Karpas-422 (cell line): ENCODE measurements around the gene ADCY6. TPM values are rescaled to one million over a fixed set of nuclear protein-coding genes. Genes with fewer than 3 reads are reported as not detected.

Source experiments
- DNase-seq: peaks from one replicate; pipeline ENCODE4 v3.0.0-alpha.2; 2015
- H2AFZ ChIP-seq: fragments of 200-600 bp; sonication (generic); 2 replicates; pipeline ENCODE4 v1.6.1; 2014; ENCODE audit warnings: antibody characterized with exemption, low read length, mixed read lengths
- H3K27ac ChIP-seq: fragments of 200-600 bp; sonication (generic); 2 replicates; pipeline ENCODE4 v1.5.1; 2014; ENCODE audit warnings: mild to moderate bottlenecking, low read length, moderate library complexity
- H3K27me3 ChIP-seq: fragments of 200-600 bp; sonication (generic); 2 replicates; pipeline ENCODE4 v1.6.1; 2014; ENCODE audit warnings: low read length, mixed read lengths
- H3K36me3 ChIP-seq: fragments of 200-600 bp; sonication (generic); 2 replicates; pipeline ENCODE4 v1.6.1; 2014; ENCODE audit warnings: low read length, mixed read lengths; ENCODE audit not compliant: insufficient read depth
- H3K4me1 ChIP-seq: fragments of 200-600 bp; sonication (generic); 2 replicates; pipeline ENCODE4 v1.6.1; 2014; ENCODE audit warnings: mild to moderate bottlenecking, low read length, mixed read lengths
- H3K4me2 ChIP-seq: fragments of 200-600 bp; sonication (generic); 2 replicates; pipeline ENCODE4 v1.6.1; 2014; ENCODE audit warnings: low read length, low read depth, mild to moderate bottlenecking; ENCODE audit not compliant: poor library complexity, severe bottlenecking
- H3K4me3 ChIP-seq: fragments of 200-600 bp; sonication (generic); 2 replicates; pipeline ENCODE4 v1.5.1; 2014; ENCODE audit warnings: mild to moderate bottlenecking, antibody characterized with exemption, low read length, mixed read lengths
- H3K79me2 ChIP-seq: fragments of 200-600 bp; sonication (generic); 2 replicates; pipeline ENCODE4 v1.6.1; 2014; ENCODE audit warnings: mild to moderate bottlenecking, low read length, mixed read lengths
- H3K9ac ChIP-seq: fragments of 200-600 bp; sonication (generic); 2 replicates; pipeline ENCODE4 v1.6.0; 2014; ENCODE audit warnings: low read length
- H3K9me2 ChIP-seq: fragments of 200-600 bp; sonication (generic), shearing (Covaris generic); replicated peaks from 2 replicates; pipeline ENCODE4 v1.6.0; 2014; ENCODE audit warnings: mild to moderate bottlenecking, low read length, moderate library complexity; ENCODE audit not compliant: insufficient read depth
- H3K9me3 ChIP-seq: fragments of 300-700, 200-600 bp; sonication (generic); 2 replicates; pipeline ENCODE4 v1.6.1; 2014; ENCODE audit warnings: low read length, mixed read lengths
- H4K20me1 ChIP-seq: fragments of 200-600 bp; sonication (generic); 2 replicates; pipeline ENCODE4 v1.6.1; 2014; ENCODE audit warnings: mild to moderate bottlenecking, antibody characterized with exemption, low read length, low read depth; ENCODE audit not compliant: insufficient read depth
- total RNA-seq: library from RNA; depleted of rRNA; stranded (reverse); fragments of >200 nt; shearing (Covaris generic); gene quantifications from 2 replicates; pipeline ENCODE4 v1.2.3, GENCODE V29; 2014; ENCODE audit warnings: low replicate concordance

The ADCY6 gene
- total RNA-seq, 1 experiment from 2014 or later, result not detected

DNA sequence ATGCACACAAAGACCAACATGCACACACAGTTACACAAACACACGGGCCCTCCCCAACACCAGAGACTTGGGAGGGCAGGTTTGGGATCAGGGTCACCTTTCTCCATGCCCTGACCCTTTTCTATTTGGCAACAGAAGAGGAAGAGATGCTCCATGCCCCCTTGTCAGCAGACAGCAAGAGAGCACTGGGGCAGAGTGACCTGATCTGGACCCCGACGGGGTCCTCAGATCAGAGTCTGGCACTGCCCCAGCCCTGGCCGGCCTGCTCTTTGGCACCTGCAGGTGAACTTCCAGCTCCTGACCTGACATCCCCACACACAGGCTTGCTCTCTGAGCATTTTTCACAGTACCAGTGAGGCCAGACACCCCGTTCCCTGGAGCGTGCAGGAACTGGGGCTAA is 21.4 kb downstream of the ADCY6 start:
- no peak for DNase-seq
- H3K27me3 ChIP-seq, result no peaks in the 10 kb centered on the region
- H3K9me2 ChIP-seq, result no peaks in the 10 kb centered on the region

DNA sequence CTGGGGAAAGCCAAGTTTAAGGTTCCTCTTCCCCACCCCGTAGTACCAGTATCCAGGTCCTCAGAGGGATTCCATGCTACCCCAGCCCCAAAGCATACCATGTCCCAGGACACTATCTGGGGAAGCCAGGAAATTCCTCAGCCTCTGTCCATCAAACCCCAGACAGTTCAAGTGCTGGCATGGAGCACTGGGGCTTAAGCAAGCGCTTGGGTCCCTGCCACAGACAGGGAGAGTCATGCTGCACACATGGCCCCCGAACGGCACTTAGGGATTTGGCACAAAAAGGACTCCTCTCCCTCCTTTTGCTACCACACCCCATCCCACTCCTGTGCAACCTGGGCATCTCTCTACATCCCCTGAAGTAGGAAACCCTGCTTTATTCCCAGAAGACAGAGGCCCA is 21.8 kb downstream of the ADCY6 start:
- Histone ChIP-seq H3K27ac (no peak overlapping the region), H3K9ac (no peak overlapping the region), H3K9me2 (no peaks in the 10 kb centered on the region), H4K20me1 (no peaks in the 10 kb centered on the region), H2AFZ (no peak overlapping the region), H3K4me3 (no peak overlapping the region), H3K36me3 (no peaks in the 10 kb centered on the region), H3K4me2 (no peak overlapping the region), H3K79me2 (no peaks in the 10 kb centered on the region), H3K9me3 (no peaks in the 10 kb centered on the region), H3K4me1 (no peaks in the 10 kb centered on the region), H3K27me3 (no peaks in the 10 kb centered on the region)
- no peak for DNase-seq

More for the DNA sequence above, 21.4 kb downstream of the ADCY6 start:
- no peaks in the 10 kb centered on the region for H3K4me1 ChIP-seq
- H3K27ac ChIP-seq, result no peak overlapping the region
- no peaks in the 10 kb centered on the region for H3K36me3 ChIP-seq
- H3K9ac ChIP-seq, result no peak overlapping the region
- H3K4me2 ChIP-seq, result no peak overlapping the region
- no peaks in the 10 kb centered on the region for H3K79me2 ChIP-seq
- no peaks in the 10 kb centered on the region for H4K20me1 ChIP-seq
- no peaks in the 10 kb centered on the region for H3K9me3 ChIP-seq
- no peak overlapping the region for H2AFZ ChIP-seq
- H3K4me3 ChIP-seq, result no peak overlapping the region

DNA sequence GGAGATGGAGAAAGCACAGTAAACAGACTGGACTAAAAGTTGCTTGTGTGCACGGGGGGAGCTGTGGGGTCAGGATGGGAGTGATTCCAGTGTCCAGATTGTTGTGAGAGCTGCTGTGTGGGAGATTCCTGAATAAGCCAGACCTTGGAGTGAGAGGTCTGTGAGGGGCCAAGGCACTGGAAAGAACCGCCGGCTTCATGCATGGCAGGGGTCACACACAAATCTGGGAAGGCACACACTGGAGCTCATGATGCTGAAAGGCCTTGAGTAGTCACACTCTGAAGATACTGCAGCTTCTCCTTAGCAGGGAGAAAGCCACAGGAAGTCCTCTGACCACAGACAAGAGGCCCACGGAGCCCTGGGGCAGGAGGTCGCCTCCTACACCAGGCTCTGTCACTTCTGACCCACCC is 23.1 kb downstream of the ADCY6 start:
- no peak overlapping the region for H3K9ac ChIP-seq
- H3K27me3 ChIP-seq, result no peaks in the 10 kb centered on the region
- H3K9me3 ChIP-seq, result no peaks in the 10 kb centered on the region
- H3K36me3 ChIP-seq, result no peaks in the 10 kb centered on the region
- H3K4me3 ChIP-seq, result no peak overlapping the region
- H4K20me1 ChIP-seq, result no peaks in the 10 kb centered on the region
- DNase-seq, result no peak
- H3K4me2 ChIP-seq, result no peak overlapping the region
- H3K27ac ChIP-seq, result no peak overlapping the region
- no peak overlapping the region for H2AFZ ChIP-seq
- H3K4me1 ChIP-seq, result no peaks in the 10 kb centered on the region
- no peaks in the 10 kb centered on the region for H3K79me2 ChIP-seq
- H3K9me2 ChIP-seq, result no peaks in the 10 kb centered on the region

DNA sequence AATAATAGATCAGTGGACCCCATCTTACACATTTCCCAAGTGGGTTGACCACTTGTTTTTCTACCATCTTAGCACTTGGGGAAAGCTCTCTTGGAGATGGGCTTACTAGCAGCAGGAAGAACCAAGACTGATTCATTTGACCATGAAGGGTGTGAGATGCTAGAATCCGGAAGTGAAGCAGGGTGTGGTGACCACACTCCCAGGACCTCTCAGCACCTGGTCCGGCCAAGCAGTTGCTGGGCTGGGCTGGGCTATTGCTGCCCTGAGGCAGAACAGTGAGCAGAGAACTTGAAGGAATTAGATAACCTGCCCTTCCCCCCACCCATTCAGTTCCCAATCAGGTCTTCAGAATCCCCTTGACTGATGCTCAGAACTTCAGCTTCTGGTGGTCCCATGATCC is 24.4 kb downstream of the ADCY6 start:
- Histone ChIP-seq H3K9me2 (no peaks in the 10 kb centered on the region), H3K79me2 (no peaks in the 10 kb centered on the region), H3K4me2 (no peak overlapping the region), H3K4me1 (no peaks in the 10 kb centered on the region), H3K27ac (no peak overlapping the region), H3K9me3 (no peaks in the 10 kb centered on the region), H4K20me1 (no peaks in the 10 kb centered on the region), H2AFZ (no peak overlapping the region), H3K36me3 (no peaks in the 10 kb centered on the region), H3K27me3 (no peaks in the 10 kb centered on the region), H3K4me3 (no peak overlapping the region), H3K9ac (no peak overlapping the region)
- DNase-seq, result no peak

DNA sequence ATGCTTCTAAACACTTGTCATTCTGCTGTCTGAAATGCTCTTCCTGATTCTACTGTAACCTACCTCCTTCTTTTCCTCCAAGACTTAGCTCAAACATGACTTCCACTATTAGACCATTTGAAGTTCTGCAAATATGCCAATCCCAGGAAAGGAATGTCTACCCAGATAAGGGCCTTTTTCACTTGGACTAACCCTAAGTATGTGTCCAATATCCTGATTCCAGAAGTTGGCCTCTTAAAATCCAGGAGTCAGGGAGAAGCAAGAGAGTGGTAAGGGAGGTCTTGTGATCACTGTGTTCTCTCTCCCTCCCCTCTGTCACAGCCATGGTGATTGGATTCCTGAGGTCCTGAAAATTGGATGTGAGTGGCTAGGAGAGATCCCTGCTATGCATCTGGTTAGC is 30.2 kb downstream of the ADCY6 start:
- Histone ChIP-seq H3K9me2 (no peaks in the 10 kb centered on the region), H3K27ac (no peak overlapping the region), H3K27me3 (no peaks in the 10 kb centered on the region), H3K4me3 (no peak overlapping the region), H3K36me3 (no peaks in the 10 kb centered on the region), H3K9ac (no peak overlapping the region), H3K4me2 (no peak overlapping the region), H2AFZ (no peak overlapping the region), H3K79me2 (no peaks in the 10 kb centered on the region), H3K9me3 (no peaks in the 10 kb centered on the region), H3K4me1 (no peaks in the 10 kb centered on the region), H4K20me1 (no peaks in the 10 kb centered on the region)
- no peak for DNase-seq

DNA sequence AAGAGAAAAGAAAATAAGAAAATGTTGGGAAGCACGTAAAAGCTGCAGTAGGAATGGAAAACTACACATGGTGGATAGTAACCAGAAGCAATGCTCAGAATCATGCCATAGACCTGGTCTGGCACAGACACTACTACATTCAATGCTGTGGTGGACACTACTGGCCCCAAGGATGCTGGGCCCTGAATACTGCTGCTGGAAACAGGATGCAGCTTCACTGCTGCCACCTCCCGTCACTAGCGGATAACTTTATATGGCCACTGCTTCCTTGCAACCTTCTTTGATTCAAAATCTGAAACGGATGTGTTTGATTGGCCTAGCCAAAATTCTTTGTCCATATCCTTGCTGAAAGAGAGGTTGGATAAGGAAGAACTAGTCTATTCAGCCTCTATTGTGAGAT is 30.7 kb downstream of the ADCY6 start:
- H3K9me2 ChIP-seq, result no peaks in the 10 kb centered on the region
- no peak for DNase-seq
- H3K4me1 ChIP-seq, result no peaks in the 10 kb centered on the region
- no peak overlapping the region for H3K9ac ChIP-seq
- no peaks in the 10 kb centered on the region for H4K20me1 ChIP-seq
- H3K9me3 ChIP-seq, result no peaks in the 10 kb centered on the region
- H3K36me3 ChIP-seq, result no peaks in the 10 kb centered on the region
- H3K27me3 ChIP-seq, result no peaks in the 10 kb centered on the region
- H3K4me3 ChIP-seq, result no peak overlapping the region
- H3K27ac ChIP-seq, result no peak overlapping the region
- no peaks in the 10 kb centered on the region for H3K79me2 ChIP-seq
- H3K4me2 ChIP-seq, result no peak overlapping the region
- H2AFZ ChIP-seq, result no peak overlapping the region

DNA sequence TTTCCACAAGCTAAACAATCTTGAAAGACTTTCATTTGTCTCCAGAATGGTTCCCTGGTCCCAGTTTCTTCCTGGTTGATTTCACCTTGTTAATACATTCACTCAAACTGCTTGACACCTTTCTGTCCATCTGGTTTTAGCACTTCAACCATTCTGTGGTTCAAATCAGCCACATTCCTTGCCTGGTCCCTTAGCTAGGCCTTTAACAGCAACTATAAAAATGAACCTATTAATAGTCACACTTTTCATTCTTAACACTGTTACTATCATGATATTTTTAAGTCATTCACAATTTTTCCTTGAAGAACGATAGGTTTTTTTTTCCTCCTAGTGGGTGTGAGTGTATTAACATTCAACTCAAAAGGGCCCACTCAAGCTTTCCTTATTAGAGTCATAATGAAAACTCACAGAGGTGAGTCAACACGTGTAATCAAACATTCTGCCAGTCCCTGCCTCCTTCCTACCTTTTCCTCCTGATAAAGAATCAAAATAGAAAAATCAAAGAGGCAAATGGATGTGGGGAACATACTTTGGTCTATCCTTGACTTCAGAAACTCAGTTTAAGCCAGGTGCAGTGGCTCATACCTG is 38.0 kb downstream of the ADCY6 start:
- Histone ChIP-seq H3K9ac (no peak overlapping the region), H3K4me2 (no peak overlapping the region), H4K20me1 (no peaks in the 10 kb centered on the region), H3K36me3 (no peaks in the 10 kb centered on the region), H2AFZ (no peak overlapping the region), H3K4me3 (no peak overlapping the region), H3K27me3 (0 out of 2 replicates have a peak, but pooled peaks cover 2% of the 10 kb centered on the region), H3K79me2 (no peaks in the 10 kb centered on the region), H3K4me1 (no peaks in the 10 kb centered on the region), H3K9me2 (no peaks in the 10 kb centered on the region), H3K9me3 (no peaks in the 10 kb centered on the region), H3K27ac (no peak overlapping the region)
- no peak for DNase-seq

DNA sequence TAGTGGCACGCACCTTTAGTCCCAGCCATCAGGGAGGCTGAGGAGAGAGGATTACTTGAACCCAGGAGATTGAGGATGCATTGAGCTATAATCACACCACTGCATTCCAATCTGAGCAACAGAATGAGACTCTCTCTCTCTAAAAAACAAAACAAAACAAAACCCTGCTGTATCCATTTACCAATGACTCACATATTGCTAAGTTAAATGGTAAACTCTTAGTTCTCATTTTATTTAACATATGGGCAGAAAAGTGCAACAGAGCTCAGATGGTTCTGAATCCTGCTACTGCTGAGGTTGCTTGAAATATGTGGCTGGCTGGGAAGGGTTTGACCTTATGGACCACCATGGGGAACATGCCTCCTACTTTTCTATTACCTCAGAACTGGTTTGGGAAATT is 38.7 kb downstream of the ADCY6 start:
- no peak overlapping the region for H2AFZ ChIP-seq
- H3K79me2 ChIP-seq, result no peaks in the 10 kb centered on the region
- 0 out of 2 replicates have a peak, but pooled peaks cover 2% of the 10 kb centered on the region for H3K27me3 ChIP-seq
- H3K4me2 ChIP-seq, result no peak overlapping the region
- no peaks in the 10 kb centered on the region for H3K9me2 ChIP-seq
- no peaks in the 10 kb centered on the region for H4K20me1 ChIP-seq
- no peaks in the 10 kb centered on the region for H3K36me3 ChIP-seq
- no peak overlapping the region for H3K9ac ChIP-seq
- no peak overlapping the region for H3K27ac ChIP-seq
- H3K4me3 ChIP-seq, result no peak overlapping the region
- DNase-seq, result no peak
- no peaks in the 10 kb centered on the region for H3K4me1 ChIP-seq
- no peaks in the 10 kb centered on the region for H3K9me3 ChIP-seq
